Fibroblast of lung (primary cell): ENCODE data around the gene SLAIN1. TPM values are rescaled to one million over a fixed set of nuclear protein-coding genes. Genes with fewer than 3 reads are reported as not detected.

ENCODE experiments used
- DNase-seq, 2 donors: peaks; one replicate each; pipeline versions ENCODE4 v3.0.0 to v3.0.0-alpha.2; 2010; ENCODE audit warnings: low read depth in 2 of 2
- H2AFZ ChIP-seq: 2 replicates; pipeline ENCODE4 v1.5.1; 2012; ENCODE audit warnings: low read length, control low read depth, inconsistent platforms
- H3K27ac ChIP-seq: 2 replicates; pipeline ENCODE4 v1.5.1; 2011; ENCODE audit warnings: low read length, control low read depth; ENCODE audit not compliant: insufficient read depth
- H3K27me3 ChIP-seq: 2 replicates; pipeline ENCODE4 v1.5.1; 2011; ENCODE audit warnings: mild to moderate bottlenecking, low read length; ENCODE audit not compliant: control insufficient read depth, insufficient read depth
- H3K36me3 ChIP-seq: 2 replicates; pipeline ENCODE4 v1.5.1; 2011; ENCODE audit warnings: low read length; ENCODE audit not compliant: control insufficient read depth, insufficient read depth
- H3K4me1 ChIP-seq: 2 replicates; pipeline ENCODE4 v1.5.1; 2011; ENCODE audit warnings: low read length; ENCODE audit not compliant: control insufficient read depth, insufficient read depth; ENCODE audit errors: extremely low read depth
- H3K4me2 ChIP-seq: 2 replicates; pipeline ENCODE4 v1.5.1; 2011; ENCODE audit warnings: low read length, control low read depth; ENCODE audit not compliant: insufficient read depth; ENCODE audit errors: extremely low read depth
- H3K4me3 ChIP-seq, 4 experiments: fragments of 200-600 bp in 1 of 4; sonication (generic) in 1 of 4; replicated peaks in 1 of 4; 2 replicates each; pipeline ENCODE4 v1.5.1; 2011 to 2016; ENCODE audit warnings: low read length in 4 of 4, low read depth in 3 of 4, mild to moderate bottlenecking in 3 of 4, control low read depth in 2 of 4, inconsistent platforms in 1 of 4, mixed read lengths in 1 of 4; ENCODE audit not compliant: insufficient read depth in 1 of 4; ENCODE audit errors: control extremely low read depth in 1 of 4
- H3K79me2 ChIP-seq: 2 replicates; pipeline ENCODE4 v1.5.1; 2012; ENCODE audit warnings: mild to moderate bottlenecking, low read length, inconsistent platforms; ENCODE audit not compliant: control insufficient read depth, insufficient read depth
- H3K9ac ChIP-seq: 2 replicates; pipeline ENCODE4 v1.5.1; 2011; ENCODE audit warnings: mild to moderate bottlenecking, low read length, control low read depth; ENCODE audit not compliant: insufficient read depth
- H3K9me3 ChIP-seq: 2 replicates; pipeline ENCODE4 v1.5.1; 2012; ENCODE audit warnings: low read depth, low read length; ENCODE audit not compliant: control insufficient read depth, insufficient read depth
- H4K20me1 ChIP-seq: 2 replicates; pipeline ENCODE4 v1.5.1; 2011; ENCODE audit warnings: low read length; ENCODE audit not compliant: control insufficient read depth, insufficient read depth; ENCODE audit errors: extremely low read depth
- CTCF ChIP-seq, 2 donors: IDR thresholded peaks in 1 of 2; conservative IDR thresholded peaks in 1 of 2; 1 replicate in 1 of 2; 2 replicates in 1 of 2; pipeline ENCODE4 v1.5.1; 2011 to 2012; ENCODE audit warnings: low read length in 2 of 2, control low read depth in 1 of 2, inconsistent platforms in 1 of 2, low read depth in 1 of 2, mild to moderate bottlenecking in 1 of 2
- EZH2 ChIP-seq: IDR thresholded peaks from 2 replicates; pipeline ENCODE4 v1.5.1; 2012; ENCODE audit warnings: low read length, control low read depth, mild to moderate bottlenecking; ENCODE audit errors: missing control alignments
- polyA plus RNA-seq, 2 donors: library from polyadenylated mRNA; depleted of rRNA in 1 of 2; stranded (reverse) in 1 of 2; unstranded in 1 of 2; fragments of >200 nt; gene quantifications; 2 replicates each; pipeline ENCODE4 v1.2.1, GENCODE V29; 2011 to 2012; ENCODE audit warnings: missing spikeins in 1 of 2
- total RNA-seq: library from RNA; depleted of rRNA; stranded (reverse); fragments of >200 nt; gene quantifications from 2 replicates; pipeline ENCODE4 v1.2.1, GENCODE V29; 2014

Gene SLAIN1
- total and polyA plus RNA-seq, 2 donors (not counting 1 experiment from before 2014, with no cell fraction given) = 0.54 to 2.6 TPM

- no peak overlapping the region for H3K4me2 ChIP-seq
- no peak overlapping the region for H2AFZ ChIP-seq
- no peaks in the 10 kb centered on the region for H3K9me3 ChIP-seq
- no peaks in the 10 kb centered on the region for H3K79me2 ChIP-seq
- no peaks in the 10 kb centered on the region for H3K27me3 ChIP-seq
- no peak overlapping the region for H3K9ac ChIP-seq
- TF ChIP-seq CTCF (conservative IDR thresholded peaks at IDR 0.05 in 1 of 2, IDR thresholded peaks at IDR 0.05 in 1 of 2; ENCODE audit: low read depth in 1 of 2, low read length in 2 of 2) = no peak
- H3K36me3 ChIP-seq = no peaks in the 10 kb centered on the region
- peak in 1 of 2 donors; percentile 10 for DNase-seq
- H3K4me1 ChIP-seq = no peaks in the 10 kb centered on the region
- H3K4me3 ChIP-seq = no peak overlapping the region
- no peaks in the 10 kb centered on the region for H4K20me1 ChIP-seq
- H3K27ac ChIP-seq = no peak overlapping the region
These were observed 51.9 kb downstream of the SLAIN1 start for GRCh38 chr13:77749344-77749880.

GRCh38 chr13:77751513-77752456, 54.3 kb downstream of the SLAIN1 start:
- Histone ChIP-seq H2AFZ (no peak overlapping the region), H3K4me3 (no peak overlapping the region), H4K20me1 (no peaks in the 10 kb centered on the region), H3K27me3 (no peaks in the 10 kb centered on the region), H3K79me2 (no peaks in the 10 kb centered on the region), H3K36me3 (no peaks in the 10 kb centered on the region), H3K9ac (no peak overlapping the region), H3K9me3 (no peaks in the 10 kb centered on the region), H3K27ac (no peak overlapping the region), H3K4me2 (no peak overlapping the region), H3K4me1 (no peaks in the 10 kb centered on the region)
- DNase-seq = peak; percentile 29 to 58
- TF ChIP-seq CTCF (conservative IDR thresholded peaks at IDR 0.05 in 1 of 2, IDR thresholded peaks at IDR 0.05 in 1 of 2; ENCODE audit: low read depth in 1 of 2, low read length in 2 of 2) = peak; percentile 77 to 82
- TF ChIP-seq EZH2 = no peak

- H4K20me1 ChIP-seq = no peaks in the 10 kb centered on the region
- H2AFZ ChIP-seq = no peak overlapping the region
- TF ChIP-seq EZH2 (no peak), CTCF (conservative IDR thresholded peaks at IDR 0.05 in 1 of 2, IDR thresholded peaks at IDR 0.05 in 1 of 2; ENCODE audit: low read depth in 1 of 2, low read length in 2 of 2) (no peak)
- no peaks in the 10 kb centered on the region for H3K79me2 ChIP-seq
- H3K9me3 ChIP-seq = no peaks in the 10 kb centered on the region
- H3K27ac ChIP-seq = no peak overlapping the region
- no peak for DNase-seq
- H3K36me3 ChIP-seq = no peaks in the 10 kb centered on the region
- no peak overlapping the region for H3K9ac ChIP-seq
- no peaks in the 10 kb centered on the region for H3K27me3 ChIP-seq
- H3K4me2 ChIP-seq = no peak overlapping the region
- H3K4me3 ChIP-seq = no peak overlapping the region
- H3K4me1 ChIP-seq = no peaks in the 10 kb centered on the region
These were observed 55.1 kb downstream of the SLAIN1 start for GRCh38 chr13:77752512-77753069.
